Left ventricle myocardium inferior (tissue), 1 donor: ENCODE data around the gene KCNJ5. TPM values are rescaled to one million over a fixed set of nuclear protein-coding genes. Genes with fewer than 3 reads are reported as not detected.

Experiments used
- DNase-seq: peaks from one replicate; pipeline ENCODE4 v3.0.0-alpha.2; 2020
- H3K27ac ChIP-seq: fragments of 200-600 bp; replicated peaks from 2 replicates; pipeline ENCODE4 v1.8.0; 2021
- H3K27me3 ChIP-seq: fragments of 200-600 bp; 2 replicates; pipeline ENCODE4 v1.8.0; 2021; ENCODE audit warnings: low read depth
- H3K36me3 ChIP-seq: fragments of 200-600 bp; 2 replicates; pipeline ENCODE4 v1.8.0; 2021
- H3K4me1 ChIP-seq: fragments of 200-600 bp; 2 replicates; pipeline ENCODE4 v1.8.0; 2021
- H3K4me3 ChIP-seq: fragments of 200-600 bp; 2 replicates; pipeline ENCODE4 v1.8.0; 2021; ENCODE audit warnings: mild to moderate bottlenecking, moderate library complexity
- H3K9me3 ChIP-seq: fragments of 200-600 bp; replicated peaks from 2 replicates; pipeline ENCODE4 v1.8.0; 2021
- intact Hi-C: fragments of 100-400 bp; cut with micrococcal nuclease; formaldehyde crosslinking; loops from one replicate; pipeline ENCODE4 v1.11.0; 2022
- total RNA-seq: library from RNA; stranded (reverse); fragmentation: NEBNext Ultra II Directional; extraction: Animal tissue kit (Norgen Biotek cat#: 25700); gene quantifications from one replicate; pipeline ENCODE4 v1.2.1, GENCODE V29; 2021
- TF ChIP-seq, protein P1 (sequence below): fragments of 200-600 bp; IDR thresholded peaks from 2 replicates; pipeline ENCODE4 v1.8.0; 2021; ENCODE audit warnings: antibody characterized with exemption, mild to moderate bottlenecking, borderline replicate concordance
- donor health status: DM: no; HTN: yes; CAD: no; lungs with severe emphysema.

Gene KCNJ5
- total RNA-seq, 1 donor from 2014 or later: 5.4 TPM

DNA sequence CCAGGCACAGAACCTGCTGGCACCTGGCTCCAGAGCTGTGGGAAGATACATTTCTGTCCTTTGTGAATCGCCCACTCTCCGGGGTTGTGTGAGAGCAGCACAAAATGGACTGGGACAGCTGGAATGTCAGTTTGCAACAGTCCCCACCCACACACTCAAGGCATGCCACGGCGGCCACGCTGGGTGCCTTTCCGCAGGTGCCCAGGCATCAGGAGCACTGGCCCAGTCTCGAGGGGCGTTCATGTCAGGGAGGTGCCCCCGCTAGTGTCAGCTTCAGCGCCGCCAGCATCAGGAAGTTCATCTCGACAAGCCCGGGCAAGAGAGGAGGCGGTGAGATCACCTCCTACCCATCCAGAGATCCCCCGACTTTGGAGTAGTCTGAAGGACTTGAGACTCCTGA lies 49.4 kb downstream of the KCNJ5 start:
- H3K27me3 ChIP-seq: peaks cover 15% of the 10 kb centered on the region
- H3K9me3 ChIP-seq: no peaks in the 10 kb centered on the region
- H3K36me3 ChIP-seq: no peaks in the 10 kb centered on the region
- H3K4me1 ChIP-seq: no peaks in the 10 kb centered on the region
- H3K4me3 ChIP-seq: no peak overlapping the region
- H3K27ac ChIP-seq: no peak overlapping the region
- TF ChIP-seq, protein P1, sequence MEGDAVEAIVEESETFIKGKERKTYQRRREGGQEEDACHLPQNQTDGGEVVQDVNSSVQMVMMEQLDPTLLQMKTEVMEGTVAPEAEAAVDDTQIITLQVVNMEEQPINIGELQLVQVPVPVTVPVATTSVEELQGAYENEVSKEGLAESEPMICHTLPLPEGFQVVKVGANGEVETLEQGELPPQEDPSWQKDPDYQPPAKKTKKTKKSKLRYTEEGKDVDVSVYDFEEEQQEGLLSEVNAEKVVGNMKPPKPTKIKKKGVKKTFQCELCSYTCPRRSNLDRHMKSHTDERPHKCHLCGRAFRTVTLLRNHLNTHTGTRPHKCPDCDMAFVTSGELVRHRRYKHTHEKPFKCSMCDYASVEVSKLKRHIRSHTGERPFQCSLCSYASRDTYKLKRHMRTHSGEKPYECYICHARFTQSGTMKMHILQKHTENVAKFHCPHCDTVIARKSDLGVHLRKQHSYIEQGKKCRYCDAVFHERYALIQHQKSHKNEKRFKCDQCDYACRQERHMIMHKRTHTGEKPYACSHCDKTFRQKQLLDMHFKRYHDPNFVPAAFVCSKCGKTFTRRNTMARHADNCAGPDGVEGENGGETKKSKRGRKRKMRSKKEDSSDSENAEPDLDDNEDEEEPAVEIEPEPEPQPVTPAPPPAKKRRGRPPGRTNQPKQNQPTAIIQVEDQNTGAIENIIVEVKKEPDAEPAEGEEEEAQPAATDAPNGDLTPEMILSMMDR: no peak
- DNase-seq: no peak
- intact Hi-C loops: no loop called here

DNA sequence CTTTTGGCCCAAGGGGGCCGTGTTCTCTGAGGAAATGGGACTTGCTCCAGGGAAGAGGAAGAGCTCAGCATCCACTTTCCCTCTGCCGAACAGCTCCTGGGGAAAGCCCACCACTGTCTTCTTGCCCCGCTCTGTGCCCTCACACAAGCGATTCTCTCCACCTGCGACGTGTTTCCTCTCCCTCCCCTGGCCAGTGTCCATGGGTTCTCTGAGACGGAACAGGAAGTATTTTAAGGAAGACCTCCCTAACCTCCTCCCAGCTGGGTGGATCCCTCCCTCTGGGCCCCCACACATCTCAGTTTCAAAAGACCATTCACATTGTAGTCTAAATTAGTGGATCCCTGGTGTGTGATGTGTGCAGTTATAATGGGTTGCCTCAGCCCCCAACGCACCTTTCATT lies 50.0 kb downstream of the KCNJ5 start:
- Histone ChIP-seq H3K27me3 (peaks cover 15% of the 10 kb centered on the region), H3K27ac (no peak overlapping the region), H3K36me3 (no peaks in the 10 kb centered on the region), H3K4me1 (no peaks in the 10 kb centered on the region), H3K4me3 (no peak overlapping the region), H3K9me3 (no peaks in the 10 kb centered on the region)
- no peak for DNase-seq
- TF ChIP-seq, protein P1: no peak
- intact Hi-C loops: no loop called here

GRCh38 chr11:128941573-128942271 lies 50.6 kb downstream of the KCNJ5 start:
- Histone ChIP-seq H3K9me3 (no peaks in the 10 kb centered on the region), H3K4me1 (no peaks in the 10 kb centered on the region), H3K27me3 (peaks cover 15% of the 10 kb centered on the region), H3K36me3 (no peaks in the 10 kb centered on the region), H3K4me3 (no peak overlapping the region), H3K27ac (no peak overlapping the region)
- DNase-seq: no peak
- intact Hi-C loops: no loop called here
- TF ChIP-seq, protein P1: no peak

DNA sequence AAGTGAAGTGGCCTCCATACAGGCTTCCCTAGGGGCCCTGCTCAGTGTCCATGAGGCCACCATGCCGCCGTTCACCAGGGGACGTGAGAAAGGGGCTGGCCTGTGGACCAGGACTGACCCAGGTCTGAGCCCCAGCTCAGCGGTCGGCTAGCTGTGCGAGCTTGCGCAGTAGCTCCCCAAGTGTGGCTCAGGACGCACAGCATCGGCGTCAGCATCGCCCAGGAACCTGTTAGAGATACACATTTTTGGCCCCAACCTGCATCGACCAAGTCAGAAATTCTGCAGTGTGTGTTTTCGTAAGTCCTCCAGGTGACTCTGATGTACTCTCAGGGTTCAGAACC lies 51.1 kb downstream of the KCNJ5 start:
- Histone ChIP-seq H3K9me3 (no peaks in the 10 kb centered on the region), H3K27me3 (peaks cover 15% of the 10 kb centered on the region), H3K36me3 (no peaks in the 10 kb centered on the region), H3K27ac (no peak overlapping the region), H3K4me1 (no peaks in the 10 kb centered on the region), H3K4me3 (no peak overlapping the region)
- TF ChIP-seq, protein P1: no peak
- no peak for DNase-seq
- intact Hi-C loops: no loop called here

GRCh38 chr11:128942817-128943427 lies 51.8 kb downstream of the KCNJ5 start, which contains the start of gene TP53AIP1:
Gene TP53AIP1, minus strand, starts transcription at chr11:128942871. Its CDS starts 5,053 bp downstream, at chr11:128937818.
- Histone ChIP-seq H3K4me3 (no peak within 1 kb of the TSS), H3K27me3 (peaks cover 15% of the 10 kb centered on the region), H3K4me1 (no peaks in the 10 kb centered on the region), H3K9me3 (no peaks in the 10 kb centered on the region), H3K27ac (no peak within 1 kb of the TSS), H3K36me3 (no peaks in the 10 kb centered on the region)
- TF ChIP-seq, protein P1: no peak
- intact Hi-C loops: no loop called here
- no peak for DNase-seq
